Dendritic cell treated with granulocyte-macrophage colony-stimulating factor and Interleukin-4, amounts not matched to agents 40 ng/mL and 50 ng/mL, for 4 days (primary cell): Measurements from ENCODE around the gene SIGLEC9.

Experiments
- H3K27ac Mint-ChIP-seq: one replicate; pipeline ENCODE4 v1.8.0; 2022; ENCODE audit warnings: mild to moderate bottlenecking, mixed read lengths
- H3K27me3 Mint-ChIP-seq: one replicate; pipeline ENCODE4 v1.8.0; 2022; ENCODE audit warnings: mild to moderate bottlenecking, mixed read lengths
- H3K36me3 Mint-ChIP-seq: one replicate; pipeline ENCODE4 v1.8.0; 2022; ENCODE audit warnings: low read depth, mixed read lengths
- H3K4me1 Mint-ChIP-seq: one replicate; pipeline ENCODE4 v1.8.0; 2022; ENCODE audit warnings: low read depth, mixed read lengths
- H3K4me3 Mint-ChIP-seq: one replicate; pipeline ENCODE4 v1.8.0; 2022; ENCODE audit warnings: mild to moderate bottlenecking, moderate library complexity, mixed read lengths
- H3K9me3 Mint-ChIP-seq: one replicate; pipeline ENCODE4 v1.8.0; 2022; ENCODE audit warnings: mixed read lengths
- intact Hi-C: fragments of 100-400 bp; cut with micrococcal nuclease; formaldehyde crosslinking; loops from one replicate; pipeline ENCODE4 v1.15.0; 2022

SIGLEC9 gene

DNA sequence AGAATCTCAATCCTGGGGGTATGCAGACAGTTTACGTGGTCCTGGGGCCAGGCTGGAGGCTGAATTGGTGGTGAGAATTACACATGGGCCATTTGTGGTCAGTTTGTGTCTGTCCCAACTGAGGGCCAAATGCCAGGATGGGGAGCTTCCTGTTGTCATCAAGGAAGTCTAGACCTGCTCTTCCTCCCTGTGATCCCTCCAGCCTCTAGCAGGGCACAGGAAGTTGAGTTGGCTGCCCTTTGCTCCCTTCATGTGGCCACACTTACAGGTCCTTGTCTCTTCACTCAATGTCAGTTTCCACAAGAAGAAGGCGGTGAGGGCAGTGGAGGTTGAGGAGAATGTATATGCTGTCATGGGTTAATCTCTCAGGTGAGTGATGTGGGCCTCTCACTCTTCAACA, 47.5 kb downstream of the SIGLEC9 start:
- Mint-ChIP-seq H3K9me3 (no peaks in the 10 kb centered on the region), H3K36me3 (no peaks in the 10 kb centered on the region), H3K27me3 (peaks cover 3% of the 10 kb centered on the region), H3K4me1 (peaks cover 19% of the 10 kb centered on the region), H3K27ac (no peak overlapping the region), H3K4me3 (no peak overlapping the region)
- intact Hi-C loops, result no loop called here

DNA sequence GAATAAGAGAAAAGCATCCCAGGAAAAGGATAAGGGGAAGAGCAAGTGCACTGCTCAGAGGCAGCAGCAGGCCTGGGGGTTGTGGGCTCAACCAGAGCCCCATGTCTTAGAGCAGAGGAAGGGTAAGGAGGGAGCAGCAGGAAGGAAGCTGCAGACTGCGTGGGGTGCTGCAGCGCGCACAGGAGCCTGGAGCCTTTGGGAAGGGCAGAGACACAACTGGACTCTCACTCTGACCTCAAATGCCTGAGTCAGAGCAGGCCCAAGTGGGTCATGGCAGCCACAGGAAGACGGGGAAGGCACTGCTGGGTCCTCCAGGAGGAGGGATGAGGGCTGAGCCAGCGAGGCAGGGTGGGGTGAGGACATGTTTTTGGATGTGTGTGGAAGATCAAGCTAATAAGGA, 49.0 kb downstream of the SIGLEC9 start:
- H3K36me3 Mint-ChIP-seq, result no peaks in the 10 kb centered on the region
- intact Hi-C loops, result no loop called here
- H3K9me3 Mint-ChIP-seq, result no peaks in the 10 kb centered on the region
- H3K4me1 Mint-ChIP-seq, result peaks cover 4% of the 10 kb centered on the region
- H3K27ac Mint-ChIP-seq, result no peak overlapping the region
- no peak overlapping the region for H3K4me3 Mint-ChIP-seq
- H3K27me3 Mint-ChIP-seq, result peaks cover 9% of the 10 kb centered on the region

DNA sequence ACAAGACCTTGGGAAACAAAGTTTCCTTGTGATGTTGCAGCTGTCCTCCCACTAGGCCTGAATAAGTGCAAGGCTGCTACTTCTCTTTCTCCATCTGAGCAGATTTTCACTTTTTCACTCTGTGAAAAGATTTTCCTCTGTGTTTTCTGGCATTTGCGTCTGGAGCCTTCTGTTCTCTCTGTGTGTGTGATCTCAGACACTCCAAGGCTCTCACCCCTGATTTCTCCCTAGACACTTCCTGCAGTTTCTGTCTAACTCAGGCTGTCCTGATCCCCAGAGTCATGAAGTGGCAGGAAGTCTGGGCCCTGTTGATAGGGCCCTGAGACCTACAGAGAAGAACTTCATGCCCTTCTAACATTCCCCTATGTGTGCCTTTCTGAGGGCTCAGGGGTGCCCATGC, 54.5 kb downstream of the SIGLEC9 start:
- H3K9me3 Mint-ChIP-seq, result no peaks in the 10 kb centered on the region
- H3K4me3 Mint-ChIP-seq, result no peak overlapping the region
- H3K4me1 Mint-ChIP-seq, result peaks cover 26% of the 10 kb centered on the region
- H3K27me3 Mint-ChIP-seq, result peaks cover 24% of the 10 kb centered on the region
- intact Hi-C loops, result no loop called here
- no peak overlapping the region for H3K27ac Mint-ChIP-seq
- H3K36me3 Mint-ChIP-seq, result no peaks in the 10 kb centered on the region
